GM18909 (cell line): ENCODE results near the gene MSL3.

Source experiments
- ATAC-seq: cut with Tn5 transposase; IDR thresholded peaks from one replicate; pipeline ENCODE4 v1.9.1; 2021; ENCODE audit warnings: mild to moderate bottlenecking; ENCODE audit not compliant: unreplicated experiment, poor library complexity

MSL3 gene

GRCh38 chrX:11759172-11759460 lies 1.1 kb downstream of the MSL3 start:
- no peak for ATAC-seq

- peak; percentile 74 for ATAC-seq
These were observed 1.6 kb downstream of the MSL3 start for GRCh38 chrX:11759461-11760311.

DNA sequence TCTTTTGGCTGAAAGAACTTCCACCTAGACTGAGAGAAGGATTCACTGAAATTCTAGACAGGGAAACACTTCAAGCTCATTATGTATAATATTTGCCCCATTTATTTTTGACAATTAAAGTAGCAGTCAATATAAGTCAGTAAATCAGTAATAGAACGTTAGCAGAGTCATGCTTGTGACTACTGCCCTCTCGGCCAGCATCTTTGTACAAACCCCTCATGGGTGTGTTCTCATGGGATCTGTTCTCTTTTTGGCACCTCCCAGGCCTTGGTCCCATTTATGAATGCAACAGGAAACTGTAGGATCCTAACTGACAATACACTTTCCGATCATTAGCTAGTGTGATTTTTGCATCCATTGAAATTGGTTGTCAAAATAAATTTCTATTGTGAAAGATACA lies 2.9 kb downstream of the MSL3 start:
- ATAC-seq = no peak

- ATAC-seq = no peak
These were observed 6.6 kb downstream of the MSL3 start for GRCh38 chrX:11764602-11765067.

- ATAC-seq = no peak
These were observed 7.4 kb downstream of the MSL3 start for GRCh38 chrX:11765449-11765848.

DNA sequence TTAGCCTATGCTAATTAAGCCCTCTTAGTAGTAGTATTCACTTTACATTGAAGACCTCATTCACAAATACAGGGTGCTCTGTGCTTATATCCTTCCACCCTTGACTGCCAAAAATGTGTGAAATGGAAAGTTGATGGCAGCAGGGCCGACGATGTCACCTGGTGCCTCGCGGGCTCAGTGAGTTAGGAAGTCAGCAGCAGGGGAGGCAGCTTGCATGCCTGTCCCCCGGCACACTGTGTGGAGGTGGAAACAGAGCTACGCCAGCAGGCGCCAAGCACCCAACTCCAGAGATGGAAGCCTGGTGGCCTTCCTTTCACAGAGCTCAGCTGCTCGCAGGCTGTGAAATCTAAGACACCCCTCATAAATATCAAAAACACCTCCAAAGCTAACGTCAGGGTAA lies 8.4 kb downstream of the MSL3 start:
- no peak for ATAC-seq

- peak; percentile 71 for ATAC-seq
These were observed 10.0 kb downstream of the MSL3 start for GRCh38 chrX:11768039-11768438.

GRCh38 chrX:11770320-11770719 lies 12.3 kb downstream of the MSL3 start:
- peak; percentile 61 for ATAC-seq

- ATAC-seq = no peak
These were observed 20.2 kb downstream of the MSL3 start for GRCh38 chrX:11778230-11778629.

- ATAC-seq = no peak
These were observed 23.1 kb downstream of the MSL3 start for GRCh38 chrX:11781133-11781532.

DNA sequence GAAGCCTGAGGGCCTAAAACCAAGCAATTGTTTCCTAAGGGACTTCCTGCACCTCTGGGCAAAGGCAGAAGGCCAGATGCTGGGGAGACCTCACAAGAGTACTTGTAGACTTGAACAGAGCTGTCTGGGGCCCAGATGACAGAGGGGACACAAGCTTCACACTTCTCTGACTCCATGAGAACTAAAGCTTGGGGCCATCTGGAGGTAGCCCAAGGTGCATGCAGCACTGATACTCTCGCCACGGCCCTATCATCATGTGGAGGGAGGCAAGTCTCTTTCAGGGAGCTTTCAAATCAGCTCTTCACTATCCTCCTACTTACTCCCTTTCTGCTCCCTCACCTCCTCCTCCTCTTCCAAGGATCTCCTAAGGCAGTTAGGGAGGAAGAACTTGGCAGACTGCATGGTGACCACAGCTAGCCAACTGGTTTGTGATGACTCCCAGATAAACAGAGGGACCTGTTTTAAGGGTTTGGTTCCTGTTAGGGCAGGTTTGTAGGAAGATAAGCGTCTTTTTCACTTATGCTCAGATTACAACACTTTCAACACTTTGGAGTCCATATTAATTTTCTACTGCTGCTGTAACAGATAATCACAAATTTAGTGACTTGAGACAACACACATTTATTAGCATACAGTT lies 23.8 kb downstream of the MSL3 start:
- ATAC-seq = peak; percentile 41

- ATAC-seq = no peak
These were observed 26.5 kb downstream of the MSL3 start for GRCh38 chrX:11784543-11784942.

GRCh38 chrX:11786862-11787261 lies 28.8 kb downstream of the MSL3 start:
- no peak for ATAC-seq

GRCh38 chrX:11787564-11787963 lies 29.5 kb downstream of the MSL3 start:
- no peak for ATAC-seq

GRCh38 chrX:11789809-11790208 lies 31.8 kb downstream of the MSL3 start:
- ATAC-seq = peak; percentile 36

DNA sequence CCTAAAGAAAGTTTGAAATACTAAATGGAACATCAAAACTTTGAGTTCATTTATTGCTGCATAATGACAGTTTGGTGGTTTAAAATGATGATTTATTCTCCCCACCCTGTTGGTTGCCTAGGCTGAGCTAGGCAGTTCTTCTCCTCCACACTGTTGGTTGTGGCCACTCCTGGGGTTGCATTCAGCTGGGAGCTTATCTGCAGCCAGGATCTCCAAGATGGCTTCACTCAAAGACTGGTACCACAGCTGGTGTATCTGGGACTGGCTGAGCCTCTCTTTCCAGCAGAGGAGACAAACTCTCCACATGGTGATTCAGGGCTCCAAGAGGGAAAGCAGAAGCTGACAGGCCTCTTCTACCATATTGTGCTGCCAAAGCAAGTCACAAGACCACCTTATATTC lies 33.1 kb downstream of the MSL3 start:
- no peak for ATAC-seq

GRCh38 chrX:11791537-11791936 lies 33.5 kb downstream of the MSL3 start:
- no peak for ATAC-seq

GRCh38 chrX:11792461-11793421 lies 34.7 kb downstream of the MSL3 start:
- peak; percentile 86 for ATAC-seq

- ATAC-seq = no peak
These were observed 35.7 kb downstream of the MSL3 start for GRCh38 chrX:11793734-11794133.

- ATAC-seq = no peak
These were observed 55.3 kb downstream of the MSL3 start for GRCh38 chrX:11813341-11813740.
